Measurements from ENCODE around the gene MINDY1. TPM values are rescaled to one million over a fixed set of nuclear protein-coding genes. Genes with fewer than 3 reads are reported as not detected.
A peak's percentile ranks its signal among the peaks of the same experiment; 100 is the strongest.

MINDY1 gene
- total RNA-seq, 1 donor from 2014 or later = 19.2 TPM

GRCh38 chr1:151001602-151002001, 5.1 kb downstream of the MINDY1 start:
- Mint-ChIP-seq H3K36me3 (ENCODE audit: low read depth) (no peaks in the 10 kb centered on the region), H3K4me3 (no peak overlapping the region), H3K9me3 (no peaks in the 10 kb centered on the region), H3K4me1 (peaks cover 27% of the 10 kb centered on the region), H3K27me3 (ENCODE audit: low read depth) (no peaks in the 10 kb centered on the region), H3K27ac (ENCODE audit: unreplicated experiment) (no peak overlapping the region)
- DNase-seq (ENCODE audit: low read depth, low spot score) = no peak
- no peak for TF ChIP-seq CTCF (conservative IDR thresholded peaks at IDR 0.05)

- no peak overlapping the region for H3K27ac Mint-ChIP-seq (ENCODE audit: unreplicated experiment)
- H3K4me3 Mint-ChIP-seq = no peak overlapping the region
- TF ChIP-seq CTCF (conservative IDR thresholded peaks at IDR 0.05) = no peak
- peaks cover 22% of the 10 kb centered on the region for H3K4me1 Mint-ChIP-seq
- no peaks in the 10 kb centered on the region for H3K36me3 Mint-ChIP-seq (ENCODE audit: low read depth)
- H3K27me3 Mint-ChIP-seq (ENCODE audit: low read depth) = no peaks in the 10 kb centered on the region
- no peak for DNase-seq (ENCODE audit: low read depth, low spot score)
- no peaks in the 10 kb centered on the region for H3K9me3 Mint-ChIP-seq
Observed at GRCh38 chr1:151000408-151000807, 6.3 kb downstream of the MINDY1 start.

GRCh38 chr1:150999926-151000325, 6.8 kb downstream of the MINDY1 start:
- Mint-ChIP-seq H3K4me1 (peaks cover 20% of the 10 kb centered on the region), H3K36me3 (ENCODE audit: low read depth) (no peaks in the 10 kb centered on the region), H3K4me3 (no peak overlapping the region), H3K27ac (ENCODE audit: unreplicated experiment) (no peak overlapping the region), H3K9me3 (no peaks in the 10 kb centered on the region), H3K27me3 (ENCODE audit: low read depth) (no peaks in the 10 kb centered on the region)
- no peak for DNase-seq (ENCODE audit: low read depth, low spot score)
- no peak for TF ChIP-seq CTCF (conservative IDR thresholded peaks at IDR 0.05)

GRCh38 chr1:150999051-150999674, 7.5 kb downstream of the MINDY1 start:
- Mint-ChIP-seq H3K27ac (ENCODE audit: unreplicated experiment) (peak overlapping the region; percentile 13), H3K9me3 (no peaks in the 10 kb centered on the region), H3K27me3 (ENCODE audit: low read depth) (no peaks in the 10 kb centered on the region), H3K36me3 (ENCODE audit: low read depth) (no peaks in the 10 kb centered on the region), H3K4me1 (peaks cover 20% of the 10 kb centered on the region), H3K4me3 (no peak overlapping the region)
- TF ChIP-seq CTCF (conservative IDR thresholded peaks at IDR 0.05) = no peak
- no peak for DNase-seq (ENCODE audit: low read depth, low spot score)

GRCh38 chr1:150997949-150998348, 8.8 kb downstream of the MINDY1 start:
- no peak for DNase-seq (ENCODE audit: low read depth, low spot score)
- Mint-ChIP-seq H3K9me3 (no peaks in the 10 kb centered on the region), H3K4me1 (peaks cover 18% of the 10 kb centered on the region), H3K27me3 (ENCODE audit: low read depth) (no peaks in the 10 kb centered on the region), H3K4me3 (no peak overlapping the region), H3K27ac (ENCODE audit: unreplicated experiment) (no peak overlapping the region), H3K36me3 (ENCODE audit: low read depth) (no peaks in the 10 kb centered on the region)
- TF ChIP-seq CTCF (conservative IDR thresholded peaks at IDR 0.05) = no peak
